Thyroid gland (tissue), 4 donors: ENCODE data around the gene HECTD3.

Source experiments
- POLR2A ChIP-seq, 2 donors: fragments of 450-650 bp; IDR thresholded peaks; one replicate each; pipeline ENCODE4 v1.6.1; 2017; ENCODE audit warnings: antibody characterized with exemption in 2 of 2, mild to moderate bottlenecking in 2 of 2, moderate library complexity in 1 of 2
- TF ChIP-seq, protein P1 (sequence below), 6 experiments: fragments of 200-600 bp in 3 of 6; fragments of 450-650 bp in 3 of 6; sonication (generic) in 3 of 6; IDR thresholded peaks; one replicate each; pipeline ENCODE4 v1.5.1; 2016 to 2019; ENCODE audit warnings: antibody characterized with exemption in 6 of 6, mild to moderate bottlenecking in 2 of 6, inconsistent platforms in 1 of 6, moderate library complexity in 1 of 6

DNA sequence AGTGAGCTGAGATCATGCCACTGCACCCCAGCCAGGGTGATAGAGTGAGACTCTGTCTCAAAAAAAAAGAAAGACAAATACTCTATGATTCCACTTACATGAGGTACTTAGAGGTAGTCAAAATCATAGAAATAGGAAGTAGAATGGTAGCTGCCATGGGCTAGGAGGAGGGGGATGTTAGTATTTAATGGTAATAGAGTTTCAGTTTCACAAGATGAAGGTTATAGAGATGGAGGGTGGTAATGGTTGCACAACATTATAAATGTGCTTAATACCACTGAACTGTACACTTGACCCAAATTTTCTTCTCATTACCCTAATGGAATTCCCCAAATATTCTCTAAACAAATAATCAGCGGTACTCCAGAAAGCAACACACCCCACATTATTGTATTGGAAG is 37.5 kb downstream of the HECTD3 start:
- TF ChIP-seq, protein P1, sequence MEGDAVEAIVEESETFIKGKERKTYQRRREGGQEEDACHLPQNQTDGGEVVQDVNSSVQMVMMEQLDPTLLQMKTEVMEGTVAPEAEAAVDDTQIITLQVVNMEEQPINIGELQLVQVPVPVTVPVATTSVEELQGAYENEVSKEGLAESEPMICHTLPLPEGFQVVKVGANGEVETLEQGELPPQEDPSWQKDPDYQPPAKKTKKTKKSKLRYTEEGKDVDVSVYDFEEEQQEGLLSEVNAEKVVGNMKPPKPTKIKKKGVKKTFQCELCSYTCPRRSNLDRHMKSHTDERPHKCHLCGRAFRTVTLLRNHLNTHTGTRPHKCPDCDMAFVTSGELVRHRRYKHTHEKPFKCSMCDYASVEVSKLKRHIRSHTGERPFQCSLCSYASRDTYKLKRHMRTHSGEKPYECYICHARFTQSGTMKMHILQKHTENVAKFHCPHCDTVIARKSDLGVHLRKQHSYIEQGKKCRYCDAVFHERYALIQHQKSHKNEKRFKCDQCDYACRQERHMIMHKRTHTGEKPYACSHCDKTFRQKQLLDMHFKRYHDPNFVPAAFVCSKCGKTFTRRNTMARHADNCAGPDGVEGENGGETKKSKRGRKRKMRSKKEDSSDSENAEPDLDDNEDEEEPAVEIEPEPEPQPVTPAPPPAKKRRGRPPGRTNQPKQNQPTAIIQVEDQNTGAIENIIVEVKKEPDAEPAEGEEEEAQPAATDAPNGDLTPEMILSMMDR (IDR thresholded peaks at IDR 0.05): no peak
- no peak for TF ChIP-seq POLR2A (IDR thresholded peaks at IDR 0.05)
